ENCODE measurements around the gene PEX26. TPM values are rescaled to one million over a fixed set of nuclear protein-coding genes. Genes with fewer than 3 reads are reported as not detected.
"Not testable (repeated sequence)": the region's sequence is repeated elsewhere in the genome, so short reads cannot be mapped to it uniquely, and the experiment has no call there.

Gene PEX26
- total RNA-seq, 1 donor from 2014 or later = 34.4 TPM

GRCh38 chr22:18073467-18073866 lies 4.3 kb upstream of the PEX26 start:
- peaks cover under 1% of the 10 kb centered on the region for H3K36me3 Mint-ChIP-seq (ENCODE audit: low read depth)
- H3K4me1 Mint-ChIP-seq (ENCODE audit: low read depth) = peaks cover 35% of the 10 kb centered on the region
- no peaks in the 10 kb centered on the region for H3K27me3 Mint-ChIP-seq (ENCODE audit: low read depth)
- TF ChIP-seq CTCF (IDR thresholded peaks at IDR 0.05) = no peak
- no peak overlapping the region for H3K4me3 Mint-ChIP-seq (ENCODE audit: unreplicated experiment)
- no peaks in the 10 kb centered on the region for H3K9me3 Mint-ChIP-seq (ENCODE audit: low read depth)
- no peak for DNase-seq (ENCODE audit: low spot score)
- H3K27ac Mint-ChIP-seq (ENCODE audit: unreplicated experiment) = no peak overlapping the region

DNA sequence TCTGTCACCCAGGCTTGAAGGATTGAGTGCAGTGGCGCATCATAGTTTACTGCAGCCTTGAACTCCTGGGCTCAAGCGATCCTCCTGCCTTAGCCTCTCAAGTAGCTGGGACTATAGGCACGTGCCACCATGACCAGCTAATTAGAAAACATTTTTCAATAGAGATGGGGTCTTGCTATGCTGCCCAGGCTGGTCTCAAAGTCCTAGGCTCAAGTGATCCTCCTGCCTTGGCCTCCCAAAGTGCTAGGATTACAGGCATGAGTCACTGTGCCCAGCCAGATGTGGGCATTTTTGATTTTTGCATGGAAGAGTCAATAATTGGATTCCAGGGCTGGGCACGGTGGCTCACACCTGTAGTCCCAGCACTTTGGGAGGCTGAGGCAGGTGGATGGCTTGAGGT lies 3.9 kb upstream of the PEX26 start:
- not testable (repeated sequence) for H3K27ac Mint-ChIP-seq (ENCODE audit: unreplicated experiment); H3K36me3 Mint-ChIP-seq (ENCODE audit: low read depth); DNase-seq (ENCODE audit: low spot score); H3K9me3 Mint-ChIP-seq (ENCODE audit: low read depth); H3K4me3 Mint-ChIP-seq (ENCODE audit: unreplicated experiment); H3K27me3 Mint-ChIP-seq (ENCODE audit: low read depth)
- peaks cover 35% of the 10 kb centered on the region for H3K4me1 Mint-ChIP-seq (ENCODE audit: low read depth)

DNA sequence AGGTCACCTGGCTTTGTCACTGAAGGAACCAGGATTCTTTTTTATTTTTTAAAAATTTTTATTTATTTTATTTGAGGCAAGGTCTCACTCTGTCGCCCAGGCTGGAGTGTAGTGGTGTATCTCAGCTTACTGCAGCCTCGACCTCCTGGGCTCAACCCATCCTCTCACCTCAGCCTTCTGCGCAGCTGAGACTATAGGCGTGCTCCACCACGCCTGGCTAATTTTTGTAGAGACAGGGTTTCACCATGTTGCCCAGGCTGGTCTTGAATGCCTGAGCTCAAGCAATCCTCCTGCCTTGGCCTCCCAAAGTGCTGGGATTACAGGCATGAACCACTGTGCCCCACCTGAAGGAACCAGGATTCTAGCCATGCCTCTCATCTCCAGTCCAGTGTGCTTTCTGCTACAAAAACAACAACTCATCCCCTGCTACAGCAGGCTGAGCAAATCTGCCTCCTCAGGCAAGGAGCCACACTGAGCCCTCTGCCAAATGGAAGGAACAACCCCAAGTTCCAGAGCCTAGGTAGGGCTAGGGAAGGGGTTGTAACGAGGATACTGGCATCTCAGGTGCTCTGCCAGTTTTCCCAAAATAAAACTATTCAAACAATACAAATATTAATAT lies 2.6 kb upstream of the PEX26 start:
- H3K36me3 Mint-ChIP-seq (ENCODE audit: low read depth) = peaks cover 5% of the 10 kb centered on the region
- DNase-seq (ENCODE audit: low spot score) = peak; percentile 37
- no peaks in the 10 kb centered on the region for H3K9me3 Mint-ChIP-seq (ENCODE audit: low read depth)

DNA sequence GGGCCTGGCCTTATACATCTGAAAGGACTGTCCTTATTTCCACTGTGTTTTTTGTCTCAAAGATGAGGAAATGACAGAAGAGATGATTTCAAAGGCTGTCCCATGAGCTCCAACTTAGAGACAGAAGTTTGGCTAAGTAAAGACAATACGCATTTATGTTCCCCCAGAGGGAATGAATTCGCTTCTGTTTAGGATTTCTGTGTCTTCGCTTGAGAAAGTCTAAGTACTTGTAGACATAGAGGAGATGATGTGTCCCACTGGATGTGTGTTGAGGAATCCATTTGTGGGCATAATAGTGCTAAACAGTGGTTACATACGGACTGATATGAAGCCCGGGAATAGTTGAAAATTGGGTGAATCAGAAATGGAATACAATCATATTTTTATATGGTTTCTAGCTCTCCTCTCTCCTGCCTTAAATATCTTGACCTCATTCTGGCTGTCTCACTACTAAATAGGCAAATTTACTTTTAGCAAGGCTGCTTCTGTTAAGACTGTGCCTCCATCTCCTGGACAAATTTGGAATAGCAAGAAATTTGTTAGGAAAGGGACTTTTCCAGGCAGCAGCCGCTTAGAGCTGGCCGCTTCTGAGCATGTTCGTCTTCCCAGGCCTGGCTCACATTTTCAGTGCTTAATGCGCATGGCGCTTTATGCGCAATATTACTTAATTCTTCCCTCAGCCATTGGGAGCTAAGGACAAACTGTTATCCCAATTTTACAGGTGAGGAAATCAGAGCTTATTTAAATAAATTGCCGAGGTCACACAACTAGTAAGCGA lies 1.9 kb upstream of the PEX26 start:
- no peaks in the 10 kb centered on the region for H3K27me3 Mint-ChIP-seq (ENCODE audit: low read depth)
- no peak overlapping the region for H3K4me3 Mint-ChIP-seq (ENCODE audit: unreplicated experiment)
- no peak for DNase-seq (ENCODE audit: low spot score)
- H3K4me1 Mint-ChIP-seq (ENCODE audit: low read depth) = peaks cover 32% of the 10 kb centered on the region
- H3K9me3 Mint-ChIP-seq (ENCODE audit: low read depth) = peaks cover 3% of the 10 kb centered on the region
- H3K27ac Mint-ChIP-seq (ENCODE audit: unreplicated experiment) = peak overlapping the region; percentile 22
- peak; percentile 95 for TF ChIP-seq CTCF (IDR thresholded peaks at IDR 0.05)
- peaks cover 10% of the 10 kb centered on the region for H3K36me3 Mint-ChIP-seq (ENCODE audit: low read depth)

More for the DNA sequence above, 2.6 kb upstream of the PEX26 start:
- no peak for TF ChIP-seq CTCF (IDR thresholded peaks at IDR 0.05)
- Mint-ChIP-seq H3K4me3 (ENCODE audit: unreplicated experiment) (no peak overlapping the region), H3K27me3 (ENCODE audit: low read depth) (no peaks in the 10 kb centered on the region), H3K4me1 (ENCODE audit: low read depth) (peaks cover 32% of the 10 kb centered on the region), H3K27ac (ENCODE audit: unreplicated experiment) (no peak overlapping the region)

GRCh38 chr22:18077087-18077638 lies 627 bp upstream of the PEX26 start:
- TF ChIP-seq CTCF (IDR thresholded peaks at IDR 0.05) = no peak
- DNase-seq (ENCODE audit: low spot score) = no peak
- H3K27me3 Mint-ChIP-seq (ENCODE audit: low read depth) = no peaks in the 10 kb centered on the region
- peak overlapping the region; percentile 97 for H3K27ac Mint-ChIP-seq (ENCODE audit: unreplicated experiment)
- peaks cover 3% of the 10 kb centered on the region for H3K9me3 Mint-ChIP-seq (ENCODE audit: low read depth)
- peaks cover 19% of the 10 kb centered on the region for H3K36me3 Mint-ChIP-seq (ENCODE audit: low read depth)
- H3K4me3 Mint-ChIP-seq (ENCODE audit: unreplicated experiment) = peak overlapping the region; percentile 94
- peaks cover 37% of the 10 kb centered on the region for H3K4me1 Mint-ChIP-seq (ENCODE audit: low read depth)
